ENCODE results near the gene CCDC57.

CCDC57 gene

GRCh38 chr17:82076785-82077591, 135.7 kb downstream of the CCDC57 start:
- no peak for DNase-seq

GRCh38 chr17:82076018-82076784, 136.4 kb downstream of the CCDC57 start:
- no peak for DNase-seq

- DNase-seq, result no peak
These were observed 139.2 kb downstream of the CCDC57 start for GRCh38 chr17:82073446-82073845.

GRCh38 chr17:82072827-82073226, 139.8 kb downstream of the CCDC57 start:
- DNase-seq, result no peak

GRCh38 chr17:82070611-82071010, 142.0 kb downstream of the CCDC57 start:
- DNase-seq, result no peak

- peak; percentile 72 for DNase-seq
These were observed 146.9 kb downstream of the CCDC57 start, which contains the start of gene DUS1L for GRCh38 chr17:82065638-82066303. TSS of gene DUS1L (minus strand) at chr17:82065804. CDS start at chr17:82065059, 745 bp downstream.

- DNase-seq, result peak; percentile 51
These were observed 147.4 kb downstream of the CCDC57 start for GRCh38 chr17:82065193-82065637.

GRCh38 chr17:82064433-82065192, 148.0 kb downstream of the CCDC57 start:
- DNase-seq, result no peak

- no peak for DNase-seq
These were observed 148.9 kb downstream of the CCDC57 start for GRCh38 chr17:82063424-82064415.

GRCh38 chr17:82062984-82063368, 149.7 kb downstream of the CCDC57 start:
- DNase-seq, result no peak

GRCh38 chr17:82062076-82062983, 150.3 kb downstream of the CCDC57 start:
- no peak for DNase-seq

- DNase-seq, result no peak
These were observed 151.4 kb downstream of the CCDC57 start for GRCh38 chr17:82061047-82061925.

GRCh38 chr17:82060614-82061013, 152.0 kb downstream of the CCDC57 start:
- DNase-seq, result no peak

GRCh38 chr17:82060001-82060380, 152.7 kb downstream of the CCDC57 start:
- no peak for DNase-seq

- DNase-seq, result no peak
These were observed 153.2 kb downstream of the CCDC57 start for GRCh38 chr17:82059272-82060000.

GRCh38 chr17:82058855-82059249, 153.8 kb downstream of the CCDC57 start:
- no peak for DNase-seq

- no peak for DNase-seq
These were observed 154.3 kb downstream of the CCDC57 start for GRCh38 chr17:82058230-82058854.

Data from activated CD8-positive, alpha-beta memory T cell treated with anti-CD3 and anti-CD28 coated beads, Interleukin-2, amount 50 U/mL, for 4 hours (primary cell).